ENCODE data around the gene MYLIP. TPM values are rescaled to one million over a fixed set of nuclear protein-coding genes. Genes with fewer than 3 reads are reported as not detected.

Gene MYLIP
- total RNA-seq, 1 experiment from 2014 or later: 27.0 TPM

- Histone ChIP-seq H2AFZ (ENCODE audit: low read length) (no peak overlapping the region), H3K4me2 (ENCODE audit: insufficient read depth, insufficient read length, low read length) (no peak overlapping the region), H3K18ac (ENCODE audit: insufficient read length, low read depth, low read length) (no peak overlapping the region), H3K4ac (ENCODE audit: low read depth, low read length) (no peak overlapping the region), H4K8ac (replicated peaks; ENCODE audit: insufficient read length, low read depth, low read length) (no peak overlapping the region), H3K27ac (ENCODE audit: insufficient read length, low read depth, low read length) (no peak overlapping the region), H3K23me2 (ENCODE audit: insufficient read length, low read depth, low read length, poor library complexity, severe bottlenecking) (no peaks in the 10 kb centered on the region), H4K5ac (ENCODE audit: insufficient read length, low read depth, low read length) (no peak overlapping the region), H3T11ph (ENCODE audit: low read length) (no peak overlapping the region), H3K79me1 (ENCODE audit: insufficient read depth, low read depth, low read length, poor library complexity, severe bottlenecking) (no peaks in the 10 kb centered on the region), H3K79me2 (ENCODE audit: insufficient read depth, low read length) (no peaks in the 10 kb centered on the region), H3K27me3 (ENCODE audit: insufficient read depth, low read length) (no peaks in the 10 kb centered on the region), H3K56ac (ENCODE audit: insufficient read length, low read depth, low read length) (no peak overlapping the region), H3K14ac (ENCODE audit: insufficient read depth, low read length) (no peak overlapping the region), H2BK5ac (ENCODE audit: insufficient read length, low read length) (no peak overlapping the region), H2BK12ac (ENCODE audit: insufficient read length, low read depth, low read length) (no peak overlapping the region), H3K9me3 (ENCODE audit: control insufficient read depth, low read depth, low read length) (no peaks in the 10 kb centered on the region), H2BK15ac (ENCODE audit: low read depth, low read length) (no peak overlapping the region), H2BK120ac (ENCODE audit: low read depth, low read length, poor library complexity, severe bottlenecking) (no peak overlapping the region), H3K23ac (ENCODE audit: insufficient read length, low read depth, low read length) (no peak overlapping the region), H2AK5ac (ENCODE audit: insufficient read length, low read length) (no peak overlapping the region), H3K4me1 (ENCODE audit: insufficient read depth, low read length) (no peaks in the 10 kb centered on the region), H2BK20ac (ENCODE audit: low read depth, low read length, poor library complexity, severe bottlenecking) (no peak overlapping the region), H4K91ac (ENCODE audit: insufficient read length, low read depth, low read length) (no peak overlapping the region), H4K20me1 (ENCODE audit: control insufficient read depth, insufficient read depth, insufficient read length) (no peaks in the 10 kb centered on the region), H3K9ac (ENCODE audit: extremely low read depth, insufficient read length, low read length) (no peak overlapping the region)
- Mint-ChIP-seq H3K27me3 (ENCODE audit: low read depth) (no peaks in the 10 kb centered on the region), H3K4me3 (no peak overlapping the region), H3K36me3 (ENCODE audit: insufficient read depth in 1 of 3, low read depth in 3 of 3) (no peaks in the 10 kb centered on the region), H3K9me3 (no peaks in the 10 kb centered on the region), H3K27ac (no peak overlapping the region; a peak in 1 of 7 replicates), H3K4me1 (peaks cover 21 to 23% of the 10 kb centered on the region in 2 experiments)
- no CpG with 5 or more reads among the region's 2 CpGs for WGBS (ENCODE audit: extremely low coverage, insufficient read length, low lambda C conversion rate)
- no peak for TF ChIP-seq CTCF (conservative IDR thresholded peaks at IDR 0.05)
- no peak for DNase-seq
Measured at GRCh38 chr6:16163535-16164300, 34.8 kb downstream of the MYLIP start.
